Right ventricle myocardium inferior (tissue), 1 donor: ENCODE measurements around the gene ZNF75A. TPM values are rescaled to one million over a fixed set of nuclear protein-coding genes. Genes with fewer than 3 reads are reported as not detected.

Experiments used
- ATAC-seq: fragments of 200-7000 bp; cut with Tn5 transposase; one replicate; pipeline ENCODE4 v1.9.1; 2020; ENCODE audit warnings: mild to moderate bottlenecking, moderate library complexity
- DNase-seq: peaks from one replicate; pipeline ENCODE4 v3.0.0; 2021; ENCODE audit errors: missing footprints
- intact Hi-C: fragments of 100-400 bp; cut with DNase I; formaldehyde crosslinking; loops from one replicate; pipeline ENCODE4 v1.11.0; 2022
- total RNA-seq: library from RNA; stranded (reverse); fragmentation: NEBNext Ultra II Directional; extraction: Animal tissue kit (Norgen Biotek cat#: 25700); gene quantifications from one replicate; pipeline ENCODE4 v1.2.1, GENCODE V29; 2021
- donor health status: DM: no; HTN: yes; CAD: no; lungs with severe emphysema.

Gene ZNF75A
- total RNA-seq, 1 donor from 2014 or later = 19.0 TPM

GRCh38 chr16:3282730-3283542 lies 22.4 kb upstream of the ZNF75A start, which contains the start of gene ZNF263:
Gene ZNF263, plus strand, starts transcription at chr16:3283491. Its CDS starts 328 bp downstream, at chr16:3283819.
- intact Hi-C loops = loop anchor here (1.0 to 5.0 kb wide), 5 partner anchors 18 to 219 kb away; partner anchors contain the start of genes CLUAP1, TIGD7, ZNF200 and ZNF75A
- DNase-seq (peak; percentile 97), ATAC-seq (peak; percentile 97)

- no peak for ATAC-seq
- intact Hi-C loops = loop anchor here (1.0 to 5.0 kb wide), 5 partner anchors 19 to 219 kb away; partner anchors contain the start of genes CLUAP1, TIGD7, ZNF200 and ZNF75A
- DNase-seq = no peak
These were observed 21.5 kb upstream of the ZNF75A start for GRCh38 chr16:3283543-3284447.

GRCh38 chr16:3285131-3285530 lies 20.2 kb upstream of the ZNF75A start:
- intact Hi-C loops = no loop called here
- no peak for DNase-seq

GRCh38 chr16:3289998-3290673 lies 15.2 kb upstream of the ZNF75A start:
- DNase-seq (no peak), ATAC-seq (no peak)
- intact Hi-C loops = no loop called here

More at GRCh38 chr16:3285131-3285530, 20.2 kb upstream of the ZNF75A start:
- no peak for ATAC-seq

GRCh38 chr16:3292604-3293003 lies 12.7 kb upstream of the ZNF75A start:
- intact Hi-C loops = no loop called here
- ATAC-seq = no peak

GRCh38 chr16:3295209-3295608 lies 10.1 kb upstream of the ZNF75A start:
- DNase-seq = no peak
- intact Hi-C loops = no loop called here
- peak; percentile 37 for ATAC-seq

More at GRCh38 chr16:3292604-3293003, 12.7 kb upstream of the ZNF75A start:
- DNase-seq = no peak

GRCh38 chr16:3295783-3296182 lies 9.5 kb upstream of the ZNF75A start:
- no peak for DNase-seq
- no peak for ATAC-seq
- intact Hi-C loops = no loop called here

DNA sequence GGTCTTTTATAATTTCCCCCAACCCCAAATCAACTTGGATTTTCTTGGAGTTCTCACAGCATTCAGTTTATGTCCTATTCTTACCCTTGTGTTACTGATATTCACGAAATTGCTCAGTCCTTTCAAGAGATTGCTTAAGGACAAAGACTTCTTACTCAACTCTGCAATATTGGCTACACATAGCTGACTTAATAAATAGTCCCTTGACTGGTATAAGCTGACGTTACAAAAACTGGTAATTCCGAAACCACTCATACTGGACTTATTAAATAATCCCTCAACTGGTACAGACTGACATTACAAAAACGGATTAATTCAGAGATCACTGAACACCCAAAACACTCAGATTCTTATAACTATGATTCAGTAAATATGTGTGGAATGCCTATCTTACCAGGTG lies 927 bp upstream of the ZNF75A start:
- ATAC-seq = no peak
- no peak for DNase-seq
- intact Hi-C loops = loop anchor here (2.0 to 5.0 kb wide), 2 partner anchors 72 to 96 kb away; partner anchors contain the start of genes ZNF174 and ZSCAN32

DNA sequence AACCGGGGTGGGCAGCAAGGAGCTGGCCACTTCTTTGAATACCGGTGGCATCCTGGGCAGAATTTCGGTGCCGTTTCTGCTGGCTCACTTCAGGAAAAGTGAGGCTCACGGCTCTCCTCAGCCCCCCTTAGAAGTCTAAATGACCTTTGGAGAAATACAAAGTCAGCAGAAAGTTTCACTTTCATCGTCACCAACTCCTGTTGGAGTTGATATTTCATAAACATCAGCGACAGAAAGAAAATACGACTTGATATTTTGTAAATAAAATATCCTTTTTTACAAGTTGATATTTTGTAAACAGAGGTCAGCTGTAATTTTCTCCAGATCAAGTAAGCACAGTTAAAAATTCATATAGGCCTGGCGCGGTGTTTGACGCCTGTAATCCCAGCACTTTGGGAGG lies 781 bp downstream of the ZNF75A start:
- no peak for DNase-seq
- intact Hi-C loops = loop anchor here (5.0 kb wide), 1 partner anchor 151 kb away; no protein-coding TSS in a partner anchor
- no peak for ATAC-seq

DNA sequence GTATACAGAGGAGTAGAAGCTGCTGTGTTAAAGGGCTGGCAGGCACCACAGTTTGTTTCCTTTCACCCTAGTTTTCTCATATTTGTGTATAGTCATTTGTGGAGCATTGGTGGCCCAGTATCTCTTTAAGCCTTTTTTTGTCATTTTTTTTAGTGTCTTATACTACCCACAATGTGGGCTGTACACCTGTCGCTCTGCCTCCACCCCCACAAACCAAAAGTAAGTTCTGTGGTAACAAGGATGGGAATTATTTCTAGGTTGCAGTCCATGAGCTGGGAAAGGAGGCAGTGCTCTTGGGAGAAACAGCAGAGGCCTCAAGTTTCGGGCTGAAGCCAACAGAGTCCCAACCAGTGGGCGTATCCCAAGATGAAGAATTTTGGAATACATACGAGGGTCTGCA lies 6.2 kb downstream of the ZNF75A start:
- DNase-seq (no peak), ATAC-seq (no peak)
- intact Hi-C loops = loop anchor here (5.0 kb wide), 1 partner anchor 51 kb away; no protein-coding TSS in a partner anchor

DNA sequence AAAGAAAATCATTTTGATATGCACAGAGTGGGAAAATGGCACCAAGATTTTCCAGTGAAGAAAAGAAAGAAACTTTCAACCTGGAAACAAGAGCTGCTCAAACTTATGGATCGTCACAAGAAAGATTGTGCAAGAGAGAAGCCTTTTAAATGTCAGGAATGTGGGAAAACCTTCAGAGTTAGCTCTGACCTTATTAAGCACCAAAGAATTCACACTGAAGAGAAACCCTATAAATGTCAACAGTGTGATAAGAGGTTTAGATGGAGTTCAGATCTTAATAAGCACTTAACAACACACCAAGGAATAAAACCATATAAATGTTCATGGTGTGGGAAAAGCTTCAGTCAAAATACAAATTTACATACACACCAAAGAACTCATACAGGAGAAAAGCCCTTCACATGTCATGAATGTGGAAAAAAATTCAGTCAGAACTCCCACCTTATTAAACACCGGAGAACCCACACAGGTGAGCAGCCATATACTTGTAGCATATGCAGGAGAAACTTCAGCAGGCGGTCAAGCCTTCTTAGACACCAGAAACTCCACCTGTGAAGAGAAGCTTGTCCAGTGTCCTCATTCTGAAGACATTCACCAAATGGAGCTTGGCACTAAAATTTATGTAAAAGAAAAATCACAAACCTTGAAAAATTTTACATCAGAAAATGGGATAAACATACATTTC lies 12.2 kb downstream of the ZNF75A start:
- intact Hi-C loops = no loop called here
- DNase-seq (no peak), ATAC-seq (no peak)

GRCh38 chr16:3321816-3322215 lies 16.5 kb downstream of the ZNF75A start:
- intact Hi-C loops = no loop called here
- DNase-seq (no peak), ATAC-seq (no peak)

DNA sequence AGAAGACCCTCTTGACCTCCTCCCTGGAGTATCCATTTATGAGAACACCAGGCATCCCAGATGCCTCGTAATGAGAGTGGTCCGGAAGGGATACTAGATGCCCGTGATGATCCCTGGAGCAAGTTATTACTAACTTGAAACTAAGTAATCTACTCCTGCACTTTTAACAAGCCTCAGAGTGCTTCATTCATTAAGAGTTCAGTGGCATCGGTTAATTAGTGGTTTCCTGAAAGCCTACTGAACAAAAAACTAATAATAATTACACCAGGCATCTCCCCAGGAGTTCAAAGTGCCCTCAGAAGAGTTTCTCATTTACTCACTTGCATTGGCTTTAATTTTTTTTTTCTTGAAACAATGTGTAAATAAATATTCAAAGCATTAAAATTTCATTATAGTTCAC lies 22.2 kb downstream of the ZNF75A start:
- DNase-seq = no peak
- intact Hi-C loops = no loop called here
- ATAC-seq = no peak

- ATAC-seq = no peak
- DNase-seq = no peak
- intact Hi-C loops = no loop called here
These were observed 22.8 kb downstream of the ZNF75A start for GRCh38 chr16:3328104-3328503.

- ATAC-seq (no peak), DNase-seq (no peak)
- intact Hi-C loops = no loop called here
These were observed 23.3 kb downstream of the ZNF75A start for GRCh38 chr16:3328643-3329042.

DNA sequence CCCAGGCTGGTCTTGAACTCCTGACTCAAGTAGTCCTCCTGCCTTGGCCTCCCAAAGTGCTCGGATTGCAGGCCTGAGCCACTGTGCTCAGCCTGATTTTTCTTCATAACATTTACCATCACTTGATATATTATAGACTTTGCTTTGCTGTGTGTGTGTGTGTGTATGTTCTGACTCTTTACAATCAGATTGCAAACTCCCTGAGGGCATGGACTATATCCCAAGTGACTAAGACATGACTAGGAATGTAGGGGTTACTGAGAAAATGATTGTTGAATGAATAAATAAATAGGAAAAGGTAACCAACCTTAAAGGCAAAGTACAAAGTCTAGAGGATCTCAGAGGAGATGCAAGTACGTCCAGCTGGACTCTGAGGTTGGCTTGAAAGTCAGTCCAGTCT lies 40.7 kb downstream of the ZNF75A start:
- ATAC-seq (no peak), DNase-seq (no peak)
- intact Hi-C loops = no loop called here

DNA sequence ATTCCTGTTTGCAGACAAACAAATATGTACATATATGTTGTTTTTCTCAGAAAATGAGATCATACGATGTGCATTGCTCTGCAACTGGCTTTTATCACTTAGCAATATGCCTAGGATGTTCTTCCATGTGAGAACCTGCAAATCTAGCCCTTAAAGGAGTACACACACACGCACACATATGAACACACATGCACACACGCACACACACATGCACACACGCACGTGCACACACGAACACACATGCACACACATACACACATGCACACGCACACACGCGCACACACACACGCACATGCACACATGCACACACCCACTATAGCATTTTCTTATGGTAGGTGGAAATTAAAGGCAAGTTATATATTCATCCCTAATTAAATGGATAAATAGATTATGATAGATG lies 42.3 kb downstream of the ZNF75A start:
- intact Hi-C loops = no loop called here
- DNase-seq = no peak
- ATAC-seq = no peak

DNA sequence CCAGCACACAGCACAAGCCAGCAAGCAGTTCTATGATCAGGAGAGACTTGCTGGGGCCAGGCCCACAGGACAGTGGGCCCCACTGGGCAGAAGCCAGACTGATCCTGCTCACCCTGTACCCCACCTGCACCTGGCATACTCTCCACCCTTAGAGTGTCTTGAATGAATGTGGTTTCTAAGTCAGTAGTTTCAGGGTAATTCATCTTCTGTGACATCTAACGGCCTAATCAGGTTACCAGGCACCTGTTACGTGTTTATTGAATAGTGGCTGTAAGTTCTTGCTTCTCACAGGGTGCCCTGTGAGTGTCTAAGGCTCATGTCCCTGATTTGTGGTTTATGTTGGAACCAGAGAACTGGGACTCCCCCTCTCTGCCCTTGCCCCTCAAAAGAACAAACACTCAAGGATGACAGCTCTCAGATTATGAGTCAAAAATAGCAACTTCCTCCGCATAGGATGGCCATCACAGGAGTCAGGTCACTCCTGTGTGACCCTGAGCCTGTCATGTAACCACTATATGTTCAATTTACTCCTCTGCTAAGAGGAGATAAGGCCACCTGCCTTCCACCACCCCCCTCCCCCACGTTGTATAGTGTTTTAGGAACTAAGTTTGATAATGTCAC lies 43.4 kb downstream of the ZNF75A start:
- intact Hi-C loops = no loop called here
- DNase-seq = no peak
- ATAC-seq = peak; percentile 67
